ENCODE results near the gene SAT2.

The SAT2 gene

DNA sequence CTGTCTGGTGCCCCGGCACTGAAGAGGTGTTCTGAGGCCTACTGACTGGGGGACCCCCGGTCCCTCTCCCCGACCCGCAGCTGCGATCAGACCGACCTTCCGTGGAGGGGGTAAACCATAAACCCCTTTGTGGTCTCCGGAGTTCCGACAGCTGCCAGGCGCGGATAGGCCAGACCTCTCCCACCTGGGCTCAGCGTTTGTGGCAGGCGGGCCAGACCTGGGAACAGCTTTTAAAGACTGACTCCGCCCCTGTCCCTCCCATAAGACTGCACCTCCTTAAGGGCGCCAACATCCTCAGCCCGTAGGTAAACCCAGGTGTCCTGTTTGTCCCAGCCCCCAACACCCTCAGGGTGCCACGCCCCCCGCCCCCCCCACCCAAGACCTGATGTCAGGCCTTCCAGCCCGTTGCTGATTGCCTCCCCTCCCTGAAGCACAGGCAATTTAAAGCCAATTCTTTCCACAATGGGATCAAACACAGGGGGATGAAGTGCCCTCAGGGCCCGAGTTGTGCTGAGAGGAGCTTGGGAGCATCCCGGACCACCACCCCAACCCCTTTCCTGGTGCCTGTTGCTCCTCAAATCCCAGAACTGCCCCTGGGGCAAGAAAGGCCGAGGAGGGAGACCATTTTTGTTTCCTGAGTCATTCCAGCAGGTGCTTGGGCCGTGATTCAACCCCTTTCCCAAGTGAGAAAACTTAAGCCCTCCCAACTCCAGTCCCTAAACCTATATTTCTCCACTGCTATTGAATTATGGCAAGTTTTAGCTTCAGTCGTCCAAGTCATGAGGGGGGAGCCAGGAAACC, 37.5 kb downstream of the SAT2 start, which contains the start of gene SOX15:
Gene SOX15, minus strand, starts transcription at position 204 of the 801 bp plus-strand sequence. CDS start 418 bp downstream, outside the sequence.
- TF ChIP-seq, protein P1, sequence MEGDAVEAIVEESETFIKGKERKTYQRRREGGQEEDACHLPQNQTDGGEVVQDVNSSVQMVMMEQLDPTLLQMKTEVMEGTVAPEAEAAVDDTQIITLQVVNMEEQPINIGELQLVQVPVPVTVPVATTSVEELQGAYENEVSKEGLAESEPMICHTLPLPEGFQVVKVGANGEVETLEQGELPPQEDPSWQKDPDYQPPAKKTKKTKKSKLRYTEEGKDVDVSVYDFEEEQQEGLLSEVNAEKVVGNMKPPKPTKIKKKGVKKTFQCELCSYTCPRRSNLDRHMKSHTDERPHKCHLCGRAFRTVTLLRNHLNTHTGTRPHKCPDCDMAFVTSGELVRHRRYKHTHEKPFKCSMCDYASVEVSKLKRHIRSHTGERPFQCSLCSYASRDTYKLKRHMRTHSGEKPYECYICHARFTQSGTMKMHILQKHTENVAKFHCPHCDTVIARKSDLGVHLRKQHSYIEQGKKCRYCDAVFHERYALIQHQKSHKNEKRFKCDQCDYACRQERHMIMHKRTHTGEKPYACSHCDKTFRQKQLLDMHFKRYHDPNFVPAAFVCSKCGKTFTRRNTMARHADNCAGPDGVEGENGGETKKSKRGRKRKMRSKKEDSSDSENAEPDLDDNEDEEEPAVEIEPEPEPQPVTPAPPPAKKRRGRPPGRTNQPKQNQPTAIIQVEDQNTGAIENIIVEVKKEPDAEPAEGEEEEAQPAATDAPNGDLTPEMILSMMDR (IDR thresholded peaks at IDR 0.05; ENCODE audit: low read depth, low read length), result no peak
- DNase-seq (ENCODE audit: extremely low read depth, low read depth), result no peak

DNA sequence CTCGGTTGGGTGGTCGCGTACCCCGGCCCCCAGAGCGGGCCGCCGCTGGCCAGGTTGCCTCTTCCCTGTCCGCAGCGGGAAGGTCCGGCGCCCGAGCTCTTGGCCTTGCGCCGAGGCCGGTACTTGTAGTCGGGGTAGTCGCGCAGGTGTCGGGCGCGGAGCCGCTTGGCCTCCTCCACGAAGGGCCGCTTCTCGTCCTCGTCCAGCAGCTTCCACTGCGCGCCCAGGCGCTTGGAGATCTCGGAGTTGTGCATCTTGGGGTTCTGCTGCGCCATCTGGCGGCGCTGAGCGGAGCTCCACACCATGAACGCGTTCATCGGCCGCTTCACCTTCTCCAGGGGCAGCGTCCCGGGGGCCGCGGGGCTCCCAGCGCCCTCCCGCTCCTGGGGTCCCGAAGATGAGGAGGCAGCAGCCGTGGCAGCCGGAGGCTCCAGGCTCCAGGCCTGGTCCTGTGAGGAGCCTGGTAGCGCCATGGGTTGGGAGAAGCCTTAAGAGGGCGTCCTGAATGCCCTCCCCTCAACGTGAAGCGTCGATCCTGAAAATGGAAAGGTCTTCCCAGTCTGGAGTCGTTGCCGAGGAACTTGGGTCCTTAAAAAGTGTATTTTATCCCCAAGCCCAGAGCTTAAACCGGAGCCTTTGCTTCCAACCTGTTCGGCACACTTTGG, 38.3 kb downstream of the SAT2 start:
- TF ChIP-seq, protein P1 (IDR thresholded peaks at IDR 0.05; ENCODE audit: low read depth, low read length), result peak; percentile 91
- DNase-seq (ENCODE audit: extremely low read depth, low read depth), result peak; percentile 65

DNA sequence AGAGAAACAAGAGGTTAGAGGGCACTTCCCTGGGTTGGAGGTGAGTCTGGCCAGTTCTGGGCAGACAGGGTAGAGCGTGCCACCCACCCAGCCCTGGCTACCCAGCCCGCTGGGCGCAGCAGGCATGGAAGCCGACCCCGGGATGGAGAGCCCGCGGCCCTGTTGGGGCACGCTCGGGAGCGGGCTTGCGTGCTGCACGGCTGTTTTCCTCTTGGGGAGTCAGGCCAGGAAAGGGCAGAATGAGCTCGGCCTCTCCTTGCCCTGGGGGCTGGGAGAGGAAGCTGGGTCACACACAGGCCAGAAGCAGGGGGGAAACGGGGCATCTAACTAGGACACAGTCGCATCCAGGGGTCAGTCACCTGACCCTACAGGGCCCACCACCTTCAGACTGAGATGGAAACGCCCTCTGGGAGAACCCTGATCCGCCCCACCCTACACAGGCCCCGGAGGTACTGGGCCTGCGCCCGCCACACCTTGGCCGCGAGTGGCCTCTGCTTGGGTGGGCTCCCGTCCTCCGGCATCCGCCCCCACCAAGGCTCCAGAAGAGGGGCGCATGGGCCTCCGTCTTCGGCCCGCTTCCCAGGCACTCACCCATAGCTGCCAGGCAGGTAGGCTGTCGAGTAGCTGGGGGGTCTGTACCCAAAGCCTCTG, 38.9 kb downstream of the SAT2 start:
- no peak for DNase-seq (ENCODE audit: extremely low read depth, low read depth)
- TF ChIP-seq, protein P1 (IDR thresholded peaks at IDR 0.05; ENCODE audit: low read depth, low read length), result no peak

DNA sequence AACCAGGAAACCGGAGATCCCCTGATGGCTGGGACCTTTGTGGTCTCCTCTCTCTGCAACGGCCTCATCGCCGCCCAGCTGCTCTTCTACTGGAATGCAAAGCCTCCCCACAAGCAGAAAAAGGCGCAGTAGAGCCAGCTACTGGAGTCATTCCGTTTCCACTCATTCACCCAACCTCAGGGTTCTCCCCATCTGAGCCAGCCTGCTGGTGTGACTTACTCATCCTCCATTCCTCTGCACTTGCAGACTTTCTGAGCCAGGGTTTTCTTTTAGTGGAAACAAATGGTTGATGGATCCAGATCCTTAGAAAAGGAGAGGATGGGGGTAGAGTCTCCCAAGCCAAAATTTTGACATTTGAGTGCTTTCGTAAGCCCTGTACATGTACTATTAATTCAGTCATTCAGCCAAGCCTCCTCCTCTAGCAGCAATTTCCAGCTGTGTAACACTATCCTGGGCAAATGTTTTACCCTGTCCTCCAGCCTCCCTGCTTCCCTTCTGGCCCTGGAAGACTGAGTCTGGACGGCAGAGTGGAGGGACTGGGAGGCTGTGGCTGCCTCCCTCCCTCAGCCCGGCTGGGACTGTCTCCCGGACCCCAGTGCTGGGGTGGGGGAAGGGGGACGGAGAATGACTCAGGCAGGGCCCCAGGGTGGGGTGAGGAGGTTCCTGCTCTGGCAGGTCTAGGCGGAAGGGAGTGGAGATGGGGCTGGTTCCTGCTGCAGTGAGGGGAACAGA, 40.0 kb downstream of the SAT2 start:
- DNase-seq (ENCODE audit: extremely low read depth, low read depth), result peak; percentile 75
- TF ChIP-seq, protein P1 (IDR thresholded peaks at IDR 0.05; ENCODE audit: low read depth, low read length), result no peak; the same call in 1 of the 2 replicates

DNA sequence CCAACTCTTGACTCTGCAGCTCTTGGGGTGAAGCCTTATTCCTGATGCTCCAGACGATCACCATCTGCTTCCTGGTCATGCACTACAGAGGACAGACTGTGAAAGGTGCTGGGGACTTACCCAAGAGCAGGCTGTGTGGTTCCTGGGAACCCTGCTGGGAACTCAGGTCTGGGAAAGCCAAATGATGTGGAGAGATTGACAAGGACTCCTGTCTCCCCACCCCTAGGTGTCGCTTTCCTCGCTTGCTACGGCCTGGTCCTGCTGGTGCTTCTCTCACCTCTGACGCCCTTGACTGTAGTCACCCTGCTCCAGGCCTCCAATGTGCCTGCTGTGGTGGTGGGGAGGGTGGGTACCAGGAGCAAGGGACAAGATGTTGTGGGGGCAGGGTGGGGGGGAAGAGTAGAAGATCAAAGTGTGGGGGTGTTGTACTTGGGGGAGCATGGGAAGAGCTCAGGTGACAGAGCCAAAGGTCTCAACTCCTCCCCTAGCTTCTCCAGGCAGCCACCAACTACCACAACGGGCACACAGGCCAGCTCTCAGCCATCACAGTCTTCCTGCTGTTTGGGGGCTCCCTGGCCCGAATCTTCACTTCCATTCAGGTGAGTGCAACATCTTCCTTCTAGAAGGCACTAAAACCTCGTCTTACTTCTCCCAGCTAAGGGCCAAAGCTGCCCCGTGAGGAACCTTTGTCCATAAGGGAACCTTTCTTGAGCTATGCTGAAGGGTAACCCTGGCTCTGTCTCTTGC, 40.8 kb downstream of the SAT2 start:
- TF ChIP-seq, protein P1 (IDR thresholded peaks at IDR 0.05; ENCODE audit: low read depth, low read length), result no peak; the same call in 1 of the 2 replicates

DNA sequence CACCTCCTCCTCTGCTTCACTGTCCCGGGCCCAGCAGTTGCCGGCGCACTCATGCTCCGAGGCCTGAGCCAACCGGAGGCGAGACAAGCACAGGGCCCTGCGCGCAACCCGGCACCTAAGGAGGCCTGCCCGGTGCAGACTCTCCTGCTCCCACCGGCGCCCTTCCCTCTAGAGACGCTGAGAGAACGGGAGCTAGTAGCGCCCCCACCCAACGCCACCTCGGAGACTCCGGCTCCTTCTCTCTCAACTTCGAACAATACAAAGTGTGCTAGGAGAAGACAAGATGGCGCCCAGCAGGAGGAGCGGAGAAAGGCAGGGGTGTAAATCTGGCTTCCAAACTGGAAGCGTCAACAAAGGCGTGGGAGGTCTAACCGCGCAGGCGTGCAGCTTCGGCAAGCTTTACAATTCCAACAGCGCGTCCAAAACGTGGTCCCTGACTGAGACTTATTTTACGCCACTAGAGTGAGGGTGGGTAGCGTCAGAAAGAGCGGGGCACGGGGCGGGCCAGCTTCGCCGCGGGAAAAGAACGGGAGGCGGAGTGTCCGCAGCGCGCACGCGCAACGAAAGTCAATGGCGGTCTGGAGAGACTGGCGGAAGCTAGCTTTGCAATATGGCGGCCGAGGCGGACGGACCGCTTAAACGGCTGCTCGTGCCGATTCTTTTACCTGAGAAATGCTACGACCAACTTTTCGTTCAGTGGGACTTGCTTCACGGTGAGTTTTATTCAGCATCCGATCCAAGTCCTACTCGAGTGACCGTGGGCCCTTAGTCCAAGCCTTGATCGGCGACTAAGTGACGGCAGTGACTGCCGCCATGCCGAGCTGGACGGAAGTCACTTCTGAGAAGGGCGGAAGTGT, 44.1 kb downstream of the SAT2 start, which contains the start of gene MPDU1:
Gene MPDU1, plus strand, starts transcription at position 600 of the 857 bp plus-strand sequence. Its CDS starts 11 bp downstream, at position 611.
- DNase-seq (ENCODE audit: extremely low read depth, low read depth), result peak; percentile 92
- TF ChIP-seq, protein P1 (IDR thresholded peaks at IDR 0.05; ENCODE audit: low read depth, low read length), result no peak

More for the DNA sequence above, 40.8 kb downstream of the SAT2 start:
- DNase-seq (ENCODE audit: extremely low read depth, low read depth), result no peak
